NB4 (cell line): ENCODE results near the gene VGF.

Experiments
- CTCF ChIP-seq: IDR thresholded peaks from one replicate; pipeline ENCODE4 v1.5.1; 2012; ENCODE audit warnings: low read depth, low read length
- MAX ChIP-seq: IDR thresholded peaks from 2 replicates; pipeline ENCODE4 v1.6.1; 2011; ENCODE audit warnings: low read depth, low read length
- MYC ChIP-seq: IDR thresholded peaks from 2 replicates; pipeline ENCODE4 v1.6.1; 2011; ENCODE audit warnings: low read depth, low read length
- POLR2A ChIP-seq: IDR thresholded peaks from 2 replicates; pipeline ENCODE4 v1.6.1; 2011; ENCODE audit warnings: mild to moderate bottlenecking; ENCODE audit not compliant: insufficient read length; ENCODE audit errors: extremely low read depth

- TF ChIP-seq CTCF (no peak), MYC (no peak), POLR2A (no peak), MAX (no peak)
Measured at GRCh38 chr7:101200862-101201599, 35.7 kb upstream of the VGF start, which contains the start of gene MOGAT3.
